GM12864 (cell line): ENCODE data around the gene KPTN.

Experiments
- DNase-seq: peaks from one replicate; pipeline ENCODE4 v3.0.0-alpha.2; 2011; ENCODE audit warnings: low read depth
- H3K4me3 ChIP-seq: 2 replicates; pipeline ENCODE4 v1.5.1; 2011; ENCODE audit warnings: mild to moderate bottlenecking, low read depth, low read length, control low read depth
- CTCF ChIP-seq: IDR thresholded peaks from 2 replicates; pipeline ENCODE4 v1.5.1; 2011; ENCODE audit warnings: low read depth, mild to moderate bottlenecking, moderate library complexity, low read length, control low read depth, inconsistent platforms; ENCODE audit errors: missing control alignments

The KPTN gene

GRCh38 chr19:47499863-47500830, 16.1 kb upstream of the KPTN start:
- no peak for TF ChIP-seq CTCF
- DNase-seq = no peak
- H3K4me3 ChIP-seq = no peak overlapping the region

DNA sequence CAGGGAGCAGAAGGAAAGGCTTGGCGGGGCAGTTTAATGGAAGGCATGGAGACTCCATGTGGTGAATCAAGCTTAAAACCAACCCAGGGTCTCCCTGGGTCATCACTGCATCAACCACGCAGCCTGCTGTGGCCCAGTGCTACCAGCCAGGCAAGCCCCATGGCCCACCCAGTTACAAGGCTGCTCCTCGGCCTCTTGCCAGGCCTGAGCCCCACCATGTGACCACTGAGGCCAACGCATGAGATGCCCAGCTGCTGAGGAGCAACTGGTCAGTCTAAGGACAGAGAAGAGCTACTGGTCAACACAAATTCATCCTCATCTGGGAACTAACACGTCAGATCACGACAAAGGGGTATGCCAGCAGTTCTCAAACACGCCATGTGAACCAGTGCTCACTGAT, 15.4 kb upstream of the KPTN start:
- no peak overlapping the region for H3K4me3 ChIP-seq
- no peak for TF ChIP-seq CTCF
- DNase-seq = no peak

- TF ChIP-seq CTCF = no peak
- DNase-seq = no peak
- H3K4me3 ChIP-seq = no peak overlapping the region
Observed at GRCh38 chr19:47498561-47498960, 14.5 kb upstream of the KPTN start.

GRCh38 chr19:47497821-47498520, 14.0 kb upstream of the KPTN start:
- DNase-seq = no peak
- no peak overlapping the region for H3K4me3 ChIP-seq
- no peak for TF ChIP-seq CTCF

DNA sequence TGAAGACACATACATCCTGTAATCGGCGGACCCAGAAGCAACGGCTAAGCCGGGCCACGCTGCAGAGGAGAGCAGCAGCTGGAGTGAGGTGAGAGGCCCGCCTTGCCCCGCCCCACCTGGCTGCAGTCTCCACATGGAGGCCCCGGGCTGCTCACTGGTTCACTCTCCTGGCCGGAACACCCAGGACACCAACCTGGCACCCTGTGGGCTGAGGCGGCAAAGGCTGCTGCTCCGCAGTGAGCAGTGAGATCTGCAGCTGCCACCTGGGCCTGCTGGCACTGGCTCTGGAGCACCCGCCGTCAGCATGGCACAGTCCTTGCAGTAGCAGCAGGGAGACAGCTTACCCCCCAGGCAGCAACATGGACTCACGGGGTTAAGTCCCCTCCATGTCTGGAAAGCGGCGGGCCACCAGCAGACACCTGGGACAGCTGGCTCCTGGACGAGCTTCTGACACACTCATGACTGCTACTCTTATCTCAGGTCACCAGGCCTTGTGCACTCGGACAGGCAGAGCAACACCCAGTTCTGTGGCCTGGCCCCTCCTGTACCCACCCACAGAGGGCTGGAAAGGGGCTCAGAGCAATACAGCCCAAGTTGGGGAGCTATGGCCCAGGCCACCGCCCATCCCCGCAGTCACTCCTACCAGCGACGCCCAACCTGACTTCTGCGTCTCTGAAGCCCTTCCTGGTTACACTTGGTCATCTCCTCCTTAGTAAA, 13.2 kb upstream of the KPTN start:
- DNase-seq = no peak
- H3K4me3 ChIP-seq = no peak overlapping the region
- no peak for TF ChIP-seq CTCF

DNA sequence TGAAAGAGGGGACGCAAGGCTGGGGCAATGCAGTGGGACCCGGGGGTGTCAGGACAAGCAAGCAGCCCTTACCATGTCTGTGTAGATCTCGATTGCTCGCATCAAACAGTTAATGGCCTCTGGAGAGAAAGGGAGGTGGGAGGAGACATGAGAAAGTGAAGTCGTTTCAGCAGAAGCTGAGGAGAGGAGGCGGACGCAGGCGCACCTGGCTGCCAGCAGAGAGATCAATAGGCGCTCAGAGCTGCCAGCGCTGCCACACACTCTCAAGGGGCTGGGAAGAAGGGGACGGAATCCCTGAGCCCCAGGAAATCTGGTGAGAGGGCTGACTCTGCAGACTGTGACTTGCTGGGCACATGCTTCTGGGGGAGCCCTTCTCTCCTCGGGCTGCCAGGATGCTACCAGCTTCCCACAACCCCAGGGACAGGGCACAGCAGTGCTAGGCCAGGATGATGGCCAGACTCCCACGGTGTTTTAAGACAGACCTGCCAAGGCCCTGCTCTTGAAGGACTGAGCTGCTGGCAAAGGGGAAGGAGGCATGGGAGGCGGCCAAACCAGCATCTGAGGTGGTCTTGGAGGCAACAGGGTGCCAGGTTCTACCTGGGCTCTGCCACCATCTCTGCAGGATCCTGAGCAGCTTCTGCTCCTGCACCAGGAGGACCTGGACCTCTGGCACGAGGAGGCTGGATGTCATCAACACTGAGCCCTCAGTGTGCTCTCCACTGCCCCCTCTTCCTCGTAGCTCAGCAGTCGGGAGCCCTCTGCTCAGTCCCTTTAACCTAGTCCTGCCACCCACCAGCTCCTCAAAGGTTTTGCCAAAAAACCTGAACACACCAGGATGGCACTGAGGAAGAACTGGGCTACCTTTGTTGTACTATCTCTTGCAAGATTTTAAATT, 11.7 kb upstream of the KPTN start:
- DNase-seq = no peak
- TF ChIP-seq CTCF = no peak
- no peak overlapping the region for H3K4me3 ChIP-seq
